Testis (tissue), 2 donors: Measurements from ENCODE around the gene ARAP1.

Source experiments
- CTCF ChIP-seq, 3 experiments: fragments of 450-650 bp in 2 of 3; fragments of 200-600 bp in 1 of 3; sonication (generic) in 1 of 3; IDR thresholded peaks; one replicate each; pipeline ENCODE4 v1.5.1; 2016 to 2019; ENCODE audit warnings: antibody characterized with exemption in 3 of 3, mild to moderate bottlenecking in 2 of 3, moderate library complexity in 1 of 3
- POLR2A ChIP-seq: fragments of 450-650 bp; IDR thresholded peaks from one replicate; pipeline ENCODE4 v1.6.1; 2017; ENCODE audit warnings: antibody characterized with exemption, mild to moderate bottlenecking, moderate library complexity

GRCh38 chr11:72783144-72783905 lies 31.1 kb upstream of the ARAP1 start:
- TF ChIP-seq CTCF (IDR thresholded peaks at IDR 0.05) (no peak), POLR2A (no peak)
